Middle frontal gyrus (tissue), 1 donor: ENCODE results near the gene DNAH17.

ENCODE experiments used
- DNase-seq: peaks from one replicate; pipeline ENCODE4 v3.0.0-alpha.2; 2015; ENCODE audit warnings: low spot score; ENCODE audit errors: extremely low spot score

DNAH17 gene

GRCh38 chr17:78607038-78607437 is 29.8 kb upstream of the DNAH17 start:
- DNase-seq: no peak

GRCh38 chr17:78605886-78606285 is 28.7 kb upstream of the DNAH17 start:
- no peak for DNase-seq

DNA sequence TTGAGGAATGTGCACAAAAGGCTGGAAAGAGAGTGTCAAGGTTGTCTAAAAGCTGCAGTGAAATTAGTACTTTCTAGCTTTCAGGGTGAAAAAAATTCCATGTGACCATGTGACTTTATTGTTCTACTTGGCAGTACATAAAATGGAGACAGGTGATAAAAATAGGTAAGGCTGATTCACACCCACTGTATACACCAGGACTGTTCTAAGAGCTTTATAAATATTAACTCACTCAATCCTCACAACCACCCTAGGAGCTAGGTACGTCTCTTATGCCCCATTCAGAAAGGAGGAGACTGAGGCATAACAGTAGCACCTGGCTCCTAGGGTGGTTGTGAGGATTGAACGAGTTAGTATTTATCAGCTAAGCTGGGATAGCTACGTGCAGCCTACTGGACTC is 28.2 kb upstream of the DNAH17 start:
- DNase-seq: no peak

DNA sequence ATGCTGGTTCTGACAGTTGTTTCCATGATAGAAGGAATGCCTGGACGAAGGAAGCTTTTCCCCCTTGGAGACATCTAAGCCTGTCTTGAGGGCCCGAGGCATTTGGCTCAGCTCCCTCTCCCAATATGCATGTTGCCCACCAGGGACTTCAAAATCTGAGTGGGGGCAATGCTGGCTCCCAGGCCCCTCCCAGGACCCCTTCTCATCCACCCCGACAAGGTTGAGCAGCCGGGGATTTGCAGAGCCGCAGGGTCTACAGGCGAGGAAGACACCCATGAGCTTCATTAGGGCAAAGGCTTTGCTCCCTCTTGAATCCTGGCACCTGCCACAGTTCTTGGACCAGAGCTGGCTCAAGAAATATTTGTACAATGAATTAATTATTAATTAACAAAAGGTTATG is 25.1 kb upstream of the DNAH17 start:
- DNase-seq: no peak

- no peak for DNase-seq
These were observed 24.5 kb upstream of the DNAH17 start for GRCh38 chr17:78601577-78602190.

DNA sequence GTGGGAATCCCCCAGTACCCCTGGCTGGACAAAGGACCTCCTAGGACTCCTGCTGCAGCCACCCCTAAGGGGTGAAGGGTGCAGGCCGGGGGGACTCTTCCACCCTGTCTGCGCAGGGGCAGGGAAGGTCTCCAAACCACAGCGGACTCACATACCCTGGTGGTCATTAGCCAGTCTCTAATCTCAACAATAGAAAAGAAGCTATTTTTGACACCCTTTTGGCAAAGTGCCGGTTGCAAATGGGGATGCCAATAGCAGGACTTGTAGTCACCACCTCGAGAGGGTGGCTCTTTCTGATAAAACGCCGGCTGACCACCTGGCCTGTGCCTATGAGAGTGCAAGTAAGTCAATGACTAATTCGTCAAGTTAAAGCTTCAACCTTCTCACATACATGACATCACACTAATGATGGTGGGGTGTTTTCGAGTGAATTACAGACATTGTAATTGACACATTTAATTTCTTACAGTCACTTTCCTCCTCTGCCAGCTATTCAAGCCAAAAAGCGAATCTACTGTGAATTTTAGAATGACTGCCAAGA is 23.1 kb upstream of the DNAH17 start:
- no peak for DNase-seq

GRCh38 chr17:78599419-78599818 is 22.2 kb upstream of the DNAH17 start:
- DNase-seq: no peak

DNA sequence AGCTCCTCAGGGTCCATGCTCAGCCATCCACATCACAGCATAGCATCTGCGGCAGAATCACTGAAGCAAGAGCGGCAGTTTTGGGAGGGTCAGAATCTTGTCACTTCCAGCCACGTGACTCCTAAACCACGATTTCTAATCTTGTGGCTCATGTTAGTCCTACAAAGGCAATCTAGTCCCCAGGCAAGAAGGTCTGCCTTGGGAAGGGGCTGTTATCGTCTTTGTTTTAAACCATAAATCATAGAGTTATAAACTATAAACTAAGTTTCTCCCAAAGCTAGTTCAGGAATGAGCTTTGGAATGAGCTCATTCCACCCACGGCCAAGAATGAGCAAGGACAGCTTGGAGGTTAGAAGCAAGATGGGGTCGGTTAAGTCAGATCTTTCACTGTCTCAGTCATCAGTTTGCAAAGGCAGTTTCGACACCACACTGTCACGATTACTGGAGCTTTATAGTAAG is 20.8 kb upstream of the DNAH17 start:
- DNase-seq: no peak

GRCh38 chr17:78596871-78597764 is 19.9 kb upstream of the DNAH17 start:
- no peak for DNase-seq

DNA sequence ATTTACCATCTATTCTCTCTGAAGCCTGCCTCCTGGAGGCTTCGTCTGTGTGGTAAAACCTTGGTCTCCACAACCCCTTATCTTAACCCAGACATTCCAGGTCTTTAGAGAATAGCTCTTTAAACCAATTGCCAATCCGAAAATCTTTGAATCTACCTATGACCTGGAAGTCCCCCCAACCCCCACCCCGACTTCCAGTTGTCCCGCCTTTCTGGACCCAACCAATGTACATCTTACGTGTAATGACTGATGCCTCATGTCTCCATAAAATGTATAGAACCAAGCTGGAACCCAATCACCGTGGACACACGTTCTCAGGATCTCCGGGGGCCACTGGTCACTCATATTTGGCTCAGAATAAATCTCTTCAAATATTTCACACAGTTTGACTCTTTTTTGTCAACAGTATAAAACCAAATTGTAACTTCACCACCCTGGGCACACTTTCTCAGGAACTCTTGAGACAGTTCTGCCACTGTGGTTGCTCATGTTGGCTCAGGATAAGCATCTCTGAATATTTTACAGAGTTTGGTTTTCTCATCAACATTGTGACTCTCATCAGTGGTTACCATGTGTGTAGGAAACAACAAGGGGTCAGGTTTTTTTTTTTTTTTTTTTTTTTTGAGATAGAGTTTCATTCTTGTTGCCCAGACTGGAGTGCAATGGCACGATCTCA is 18.1 kb upstream of the DNAH17 start:
- no peak for DNase-seq

GRCh38 chr17:78592991-78593329 is 15.8 kb upstream of the DNAH17 start:
- DNase-seq: no peak

DNA sequence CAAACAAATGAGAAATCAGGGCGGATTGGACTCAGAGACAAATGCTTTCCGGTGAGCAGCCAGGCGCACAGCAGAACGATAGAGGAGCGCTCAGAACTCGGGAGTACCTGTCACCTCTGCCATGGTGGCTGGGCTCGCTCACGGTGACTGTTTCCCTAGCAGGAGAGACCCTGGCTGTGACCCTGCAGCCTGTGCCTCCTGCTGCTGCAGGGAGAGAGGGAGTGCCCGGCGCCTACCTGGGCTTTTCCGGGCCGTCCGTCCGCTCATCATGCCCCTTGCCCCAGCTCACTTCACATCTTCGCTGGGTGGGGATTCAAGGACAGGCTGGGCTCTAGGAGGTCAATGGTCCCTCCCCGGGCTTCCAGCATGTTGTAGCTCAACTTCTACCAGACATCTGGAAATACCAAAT is 14.1 kb upstream of the DNAH17 start:
- DNase-seq: no peak

DNA sequence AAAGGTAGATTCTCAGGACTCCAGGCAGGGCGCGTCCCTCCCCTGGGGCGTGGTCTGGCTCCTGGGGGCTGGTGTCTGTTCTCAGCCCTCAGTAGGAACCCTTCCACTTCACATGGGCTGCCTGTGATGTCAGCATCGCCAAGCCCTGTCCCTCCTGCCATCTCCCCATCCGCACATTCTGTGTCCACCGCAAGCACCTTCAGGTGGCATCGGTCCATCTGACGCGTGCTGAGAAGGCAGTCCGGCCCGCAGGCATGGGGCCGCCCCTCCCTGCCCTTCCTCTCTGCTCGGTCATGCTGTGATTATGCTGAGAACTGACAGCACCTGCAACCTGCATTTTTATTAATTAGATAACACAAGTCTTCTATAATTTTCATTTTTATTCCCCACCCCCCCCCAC is 12.7 kb upstream of the DNAH17 start:
- DNase-seq: no peak

- DNase-seq: no peak
These were observed 12.0 kb upstream of the DNAH17 start for GRCh38 chr17:78589031-78589675.

DNA sequence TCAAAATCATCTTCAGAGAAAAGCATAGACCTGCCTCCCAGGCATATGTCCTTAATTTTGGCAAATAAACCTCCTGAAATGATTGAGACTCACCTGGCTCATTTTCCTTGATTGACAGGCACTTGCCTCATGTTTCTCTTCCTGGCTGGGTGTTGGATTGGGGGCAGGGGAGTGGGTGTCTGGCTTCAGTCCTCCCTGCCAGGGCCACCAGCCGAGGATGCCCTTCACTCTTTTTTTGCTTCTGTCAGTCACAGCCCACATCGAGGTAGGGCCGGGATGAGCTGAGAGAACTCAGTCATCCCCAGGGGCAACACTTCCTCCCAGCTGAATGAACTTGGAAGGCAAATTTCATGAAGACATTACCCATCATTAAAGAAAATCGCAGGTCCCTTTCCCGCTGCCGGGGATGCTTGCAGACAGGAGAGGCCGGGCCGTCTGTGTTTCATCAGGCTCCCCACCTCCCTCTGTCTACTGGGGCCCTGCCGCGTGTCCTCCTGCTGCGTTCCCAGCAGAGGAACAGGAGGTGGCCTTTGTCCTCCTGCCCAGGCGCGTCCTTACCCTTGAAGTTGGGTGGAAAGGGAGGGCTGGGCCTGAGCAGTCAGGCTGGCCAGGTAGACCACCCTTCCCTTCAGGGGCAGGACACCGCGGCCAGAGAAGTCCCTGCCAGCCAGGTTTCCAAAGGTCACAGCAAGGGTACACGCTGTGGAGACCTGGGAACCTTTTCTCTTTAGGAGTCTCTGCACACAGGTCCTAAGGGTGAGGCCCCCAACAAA is 11.2 kb upstream of the DNAH17 start:
- no peak for DNase-seq

DNA sequence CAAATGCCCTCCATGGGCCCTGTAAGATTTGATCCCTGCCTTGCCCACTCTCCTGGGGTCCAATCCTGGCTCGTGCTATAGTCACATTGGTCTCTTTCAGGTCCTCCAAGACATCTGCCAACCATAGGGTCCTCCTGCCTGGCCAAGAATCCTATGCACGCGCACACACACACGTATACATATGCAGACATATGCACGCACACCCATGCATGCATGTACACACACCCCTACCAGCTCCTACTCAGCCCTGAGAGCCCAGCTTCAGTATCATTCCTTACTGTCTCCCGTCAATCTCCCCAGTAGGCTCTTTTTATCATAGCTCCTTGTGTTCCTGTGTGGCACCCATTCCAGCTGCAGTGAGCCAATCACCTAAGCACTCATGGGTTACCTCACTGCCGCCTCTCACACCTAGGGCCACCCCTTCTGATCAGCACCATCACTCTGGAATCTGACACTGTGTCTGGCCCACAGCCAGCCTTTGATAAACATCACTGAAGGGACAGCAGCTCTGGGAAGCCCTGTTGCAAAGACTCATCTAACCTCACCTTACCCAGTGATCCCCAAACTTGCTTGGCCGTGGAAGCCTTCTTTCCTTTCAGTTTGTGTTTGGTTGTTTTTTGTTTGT is 7.9 kb upstream of the DNAH17 start:
- no peak for DNase-seq

DNA sequence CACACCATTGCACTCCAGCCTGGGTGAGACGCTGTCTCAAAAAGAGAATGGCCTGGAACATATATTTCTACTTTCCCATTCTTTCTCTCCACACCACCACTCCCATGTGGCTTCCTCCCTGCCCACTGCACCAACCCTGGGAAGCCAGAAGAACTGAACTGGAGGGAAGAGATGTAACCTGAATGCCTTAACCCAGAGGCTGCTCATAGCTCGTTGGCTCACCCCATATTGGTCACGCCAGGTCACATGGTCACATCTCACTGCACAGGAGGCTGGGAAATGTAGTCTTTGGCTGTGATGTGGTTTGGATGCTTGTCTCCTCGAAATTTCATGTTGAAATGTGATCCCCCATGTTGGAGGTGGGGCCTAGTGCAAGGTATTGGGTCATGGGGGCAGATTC is 5.9 kb upstream of the DNAH17 start:
- no peak for DNase-seq

DNA sequence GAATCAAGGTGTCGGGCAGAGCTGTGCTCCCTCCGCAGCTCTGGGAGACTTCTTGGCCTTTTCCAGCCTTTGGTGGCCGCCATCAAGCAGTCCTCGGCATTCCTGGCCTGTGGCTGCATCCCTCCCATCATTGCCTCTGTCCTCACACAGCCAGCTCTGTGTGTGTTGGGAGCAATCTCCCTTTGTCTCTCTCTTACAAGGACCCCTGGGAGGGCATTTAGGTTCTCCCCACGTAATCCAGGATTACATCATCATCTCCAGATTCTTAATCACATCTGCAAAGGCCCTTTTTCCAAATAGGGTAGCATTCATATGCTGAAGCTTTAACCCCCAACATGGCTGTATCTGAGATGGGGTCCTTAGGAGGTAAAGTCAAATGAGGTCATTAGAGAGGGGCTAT is 4.1 kb upstream of the DNAH17 start:
- DNase-seq: no peak

- no peak for DNase-seq
These were observed 3.1 kb upstream of the DNAH17 start for GRCh38 chr17:78580277-78580804.
